GM21737 (cell line): ENCODE data around the gene ATP2C1.

Experiments used
- ATAC-seq: cut with Tn5 transposase; IDR thresholded peaks from one replicate; pipeline ENCODE4 v1.9.1; 2021; ENCODE audit warnings: mild to moderate bottlenecking, moderate library complexity; ENCODE audit not compliant: unreplicated experiment

Gene ATP2C1

GRCh38 chr3:130895690-130896488 is 2.0 kb downstream of the ATP2C1 start:
- ATAC-seq = no peak

GRCh38 chr3:130897316-130897715 is 3.4 kb downstream of the ATP2C1 start:
- no peak for ATAC-seq

- ATAC-seq = no peak
Measured at GRCh38 chr3:130900959-130901358, 7.1 kb downstream of the ATP2C1 start.

DNA sequence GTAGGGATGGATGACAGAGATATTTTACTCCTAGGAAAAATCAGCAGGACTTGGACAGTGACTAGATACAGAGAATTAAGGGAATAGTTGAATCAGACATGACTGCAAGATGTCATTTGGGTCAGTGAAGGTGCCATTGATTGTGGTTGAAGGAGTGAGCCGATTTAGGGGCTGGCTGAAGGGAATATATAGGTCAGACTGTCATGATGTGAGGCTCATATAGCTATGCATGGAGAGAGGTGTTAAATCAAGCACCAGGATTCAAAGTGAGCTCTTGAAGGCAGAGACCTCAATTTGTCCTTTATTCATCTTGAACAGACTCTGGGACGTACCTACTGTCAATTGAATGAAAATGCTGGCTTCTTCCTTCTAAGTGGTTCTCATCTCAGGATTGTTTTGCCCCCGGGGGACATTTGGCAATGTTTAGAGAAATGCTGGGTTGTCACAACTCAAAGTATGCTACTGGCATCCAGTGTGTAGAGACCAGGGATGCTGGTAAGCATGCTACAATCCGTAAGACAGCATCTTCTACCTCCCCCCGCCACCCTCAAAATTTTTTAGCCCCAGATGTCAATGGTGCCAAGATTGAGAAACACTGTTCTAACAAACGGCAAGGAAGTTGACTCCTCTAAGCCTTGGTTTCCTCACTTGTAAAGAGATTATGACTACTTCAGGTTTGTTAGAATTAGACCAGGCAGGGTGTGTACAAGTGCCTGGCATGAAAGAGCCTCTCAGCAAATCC is 7.8 kb downstream of the ATP2C1 start:
- no peak for ATAC-seq

DNA sequence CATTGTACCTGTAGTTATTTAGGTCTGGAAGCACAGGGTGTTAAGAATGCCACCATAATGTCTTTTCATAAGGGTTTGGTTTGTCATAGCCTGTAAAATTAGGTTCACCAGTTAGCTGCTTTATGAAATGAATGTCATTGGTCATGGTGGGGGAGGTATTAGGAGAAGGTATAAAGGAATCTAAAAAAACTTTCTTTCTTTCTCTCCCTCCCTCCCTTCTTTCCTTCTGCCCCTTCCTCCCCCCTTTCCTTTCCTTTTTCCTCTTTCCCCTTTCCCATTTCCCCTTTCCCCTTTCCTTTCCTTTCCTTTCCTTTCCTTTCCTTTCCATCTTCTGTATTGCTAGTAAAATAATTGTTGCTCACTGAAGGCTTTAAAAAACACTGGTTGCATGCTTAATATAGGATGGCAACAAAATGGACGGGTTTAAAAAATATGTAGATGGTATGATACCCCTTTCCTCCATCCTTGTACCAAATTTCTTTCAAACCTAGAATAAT is 9.6 kb downstream of the ATP2C1 start:
- ATAC-seq = no peak

GRCh38 chr3:130904491-130904890 is 10.6 kb downstream of the ATP2C1 start:
- no peak for ATAC-seq

- no peak for ATAC-seq
Measured at GRCh38 chr3:130905551-130905950, 11.7 kb downstream of the ATP2C1 start.

DNA sequence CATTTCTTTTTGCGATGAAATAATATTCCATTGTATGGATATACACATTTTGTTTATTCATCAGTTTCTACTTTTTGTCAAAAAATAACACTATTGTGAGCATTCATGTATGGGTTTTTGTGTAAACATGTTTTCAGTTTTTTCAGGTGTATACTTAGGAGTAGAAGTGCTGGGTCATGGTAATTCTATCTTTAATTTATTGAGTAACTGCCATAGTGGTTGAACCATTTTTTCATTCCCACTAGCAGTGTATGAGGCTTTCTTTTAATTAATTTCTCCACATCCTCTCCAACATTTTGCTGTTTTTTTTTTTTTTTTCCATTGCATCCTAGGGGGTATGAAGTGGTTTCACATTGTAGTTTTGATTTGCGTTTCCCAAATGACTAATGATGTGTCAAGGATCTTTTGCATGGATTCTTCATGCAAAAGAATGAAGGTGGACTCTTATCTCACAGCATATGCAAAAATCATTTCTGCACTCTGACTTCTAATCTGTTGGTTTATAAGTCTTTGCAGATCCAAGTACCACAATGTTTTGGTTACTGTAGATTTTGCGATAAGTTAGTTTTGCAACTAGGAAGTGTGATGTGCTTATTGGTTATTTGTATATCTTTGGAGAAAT is 12.6 kb downstream of the ATP2C1 start:
- no peak for ATAC-seq

DNA sequence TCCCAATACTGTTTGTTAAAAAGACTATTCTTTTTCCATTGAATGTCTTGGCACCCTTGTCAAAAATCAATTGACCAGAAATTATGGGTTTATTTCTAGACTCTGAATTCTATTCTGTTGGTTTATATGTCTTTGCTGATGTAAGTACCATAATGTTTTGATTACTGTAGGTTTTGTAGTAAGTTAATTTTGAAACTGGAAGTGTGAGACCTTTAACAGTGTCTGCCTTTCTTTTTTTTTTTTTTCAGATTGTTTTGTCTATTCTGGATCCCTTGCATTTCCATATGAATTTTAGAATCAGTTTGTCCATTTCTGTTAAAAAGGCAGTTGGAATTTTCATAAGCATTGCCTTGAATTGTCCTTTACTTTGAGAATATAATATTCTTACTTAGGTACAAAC is 13.6 kb downstream of the ATP2C1 start:
- ATAC-seq = no peak

- no peak for ATAC-seq
Measured at GRCh38 chr3:130907966-130908365, 14.1 kb downstream of the ATP2C1 start.

- ATAC-seq = no peak
Measured at GRCh38 chr3:130915567-130916292, 21.8 kb downstream of the ATP2C1 start.

GRCh38 chr3:130916507-130917167 is 22.8 kb downstream of the ATP2C1 start:
- peak; percentile 71 for ATAC-seq

- ATAC-seq = no peak
Measured at GRCh38 chr3:130918328-130918727, 24.4 kb downstream of the ATP2C1 start.

DNA sequence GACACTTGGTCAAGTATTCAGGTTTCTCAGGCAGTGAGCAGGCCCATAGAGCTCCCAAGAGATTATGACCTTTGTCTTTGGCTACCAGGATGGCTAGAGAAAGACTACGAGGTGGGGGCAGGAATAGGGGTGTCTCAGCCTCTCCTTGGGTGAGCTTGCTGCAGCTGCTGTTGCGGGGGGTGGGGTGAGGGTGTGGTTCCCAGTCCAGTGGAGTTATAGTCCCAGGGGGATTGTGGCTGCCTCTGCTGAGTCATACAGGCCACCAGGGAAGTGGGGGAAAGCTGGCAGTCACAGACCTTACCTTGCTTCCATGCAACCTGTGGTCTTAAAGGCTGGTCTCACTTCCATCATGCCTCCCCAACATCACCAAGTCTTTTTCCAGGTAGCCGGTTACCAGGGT is 31.7 kb downstream of the ATP2C1 start:
- peak; percentile 58 for ATAC-seq

DNA sequence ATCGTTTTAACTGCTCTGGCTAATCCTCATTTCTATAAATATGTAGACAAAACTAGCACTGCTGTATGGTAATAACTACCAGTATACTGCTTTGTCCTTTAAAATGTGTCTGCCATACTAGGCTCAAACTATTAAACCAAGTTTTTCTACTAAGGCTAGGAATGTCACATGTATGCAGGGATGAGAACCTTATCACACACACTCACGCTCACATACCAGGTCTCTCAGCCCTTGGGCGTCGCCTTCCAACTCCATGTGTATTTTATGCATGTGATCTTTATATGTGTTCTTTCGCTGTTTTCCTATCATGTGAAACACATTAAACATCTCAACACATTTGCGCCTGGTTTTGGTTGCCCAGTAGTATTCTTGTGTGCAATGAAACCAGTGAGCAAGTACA is 32.6 kb downstream of the ATP2C1 start:
- no peak for ATAC-seq

- no peak for ATAC-seq
Measured at GRCh38 chr3:130929804-130930203, 35.9 kb downstream of the ATP2C1 start.

DNA sequence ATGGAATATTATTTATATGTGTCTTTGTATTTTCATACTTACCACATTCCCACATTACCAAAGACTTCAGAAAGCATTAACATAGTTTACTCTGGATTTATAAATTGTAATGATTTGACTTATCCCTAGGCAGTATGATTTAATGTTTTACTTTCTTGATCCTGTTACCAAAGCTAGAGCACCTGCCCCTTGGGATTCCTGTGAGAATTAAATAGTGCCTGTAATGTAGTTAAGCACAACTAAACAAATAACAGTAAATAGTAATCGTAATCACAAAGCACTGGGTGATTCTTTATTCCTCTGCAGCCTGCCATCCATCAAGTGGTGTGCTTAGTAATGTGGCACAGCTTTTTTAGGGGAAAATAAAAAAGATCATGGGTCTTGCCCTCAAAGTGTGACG is 39.1 kb downstream of the ATP2C1 start:
- ATAC-seq = no peak

GRCh38 chr3:130933801-130934345 is 40.0 kb downstream of the ATP2C1 start:
- no peak for ATAC-seq

DNA sequence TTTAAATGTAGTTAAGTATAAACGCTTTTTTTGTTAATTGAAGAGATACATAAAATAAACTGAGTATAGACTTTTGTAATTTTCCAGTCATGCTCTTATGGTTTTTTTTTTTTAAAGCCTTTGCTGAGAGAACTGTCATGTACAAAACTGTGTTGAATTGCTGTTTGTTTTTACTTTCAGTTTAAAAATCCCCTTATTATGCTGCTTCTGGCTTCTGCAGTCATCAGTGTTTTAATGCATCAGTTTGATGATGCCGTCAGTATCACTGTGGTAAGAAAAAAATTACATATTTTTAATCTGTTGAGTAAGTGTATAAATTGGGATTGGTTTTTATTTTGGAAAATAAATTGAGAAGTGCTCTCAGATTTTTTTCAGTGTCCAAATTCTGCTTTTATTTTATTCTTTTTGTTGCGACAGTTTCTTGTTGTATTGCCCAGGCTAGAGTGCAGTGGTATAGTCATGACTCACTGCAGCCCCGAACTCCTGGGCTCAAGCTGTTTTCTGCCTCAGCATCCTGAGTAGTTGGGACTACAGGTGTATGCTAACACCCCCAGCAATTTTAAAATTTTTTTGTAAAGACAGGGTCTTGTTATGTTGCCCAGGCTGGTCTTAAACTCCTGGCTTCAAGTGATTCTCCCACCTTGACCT is 40.7 kb downstream of the ATP2C1 start:
- ATAC-seq = no peak
